Measurements from ENCODE around the gene R3HDM2.
A peak's percentile ranks its signal among the peaks of the same experiment; 100 is the strongest.

The R3HDM2 gene

DNA sequence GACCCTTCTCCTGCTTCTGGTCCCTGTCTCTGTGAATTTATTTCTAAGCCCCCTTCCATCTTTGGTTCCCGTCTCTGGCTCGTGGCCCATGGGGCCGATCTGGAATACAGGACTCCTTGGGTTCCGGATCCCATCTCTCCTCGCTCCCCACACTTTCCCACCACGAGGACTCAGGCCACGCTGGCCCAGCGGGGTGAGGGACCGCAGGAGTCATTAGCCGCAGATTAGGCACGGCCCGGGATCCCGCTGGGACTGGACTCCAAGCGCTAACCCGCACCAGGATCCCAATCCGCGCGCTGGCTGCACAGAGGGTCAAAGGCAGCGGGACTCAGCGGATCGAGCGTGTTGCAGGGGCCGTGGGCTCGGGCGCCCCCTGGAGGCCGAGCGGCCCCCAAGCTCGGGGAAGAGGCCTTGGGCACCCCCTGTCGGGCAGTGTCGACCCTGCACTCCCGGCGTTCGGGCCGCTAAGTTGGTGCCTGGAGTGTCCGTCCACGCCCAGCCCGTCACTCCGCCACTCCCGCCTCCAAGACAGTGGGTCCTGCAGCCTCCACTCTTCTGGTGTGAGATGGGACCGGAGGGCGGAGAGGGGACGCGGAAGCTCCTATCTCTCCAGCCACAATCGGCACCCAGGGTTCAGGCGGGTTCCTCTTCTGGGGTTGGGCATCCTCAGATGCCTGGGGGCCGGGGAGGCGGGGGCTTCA is 191.8 kb downstream of the R3HDM2 start:
- peak overlapping the region; percentile 45 for H3K27ac Mint-ChIP-seq
- H3K9me3 Mint-ChIP-seq, result no peaks in the 10 kb centered on the region
- peaks cover 6% of the 10 kb centered on the region for H3K36me3 Mint-ChIP-seq (ENCODE audit: low read depth)
- peaks cover 77% of the 10 kb centered on the region for H3K4me1 Mint-ChIP-seq (ENCODE audit: low read depth)
- peak overlapping the region; percentile 81 for H3K4me3 Mint-ChIP-seq
- intact Hi-C loops (cut with micrococcal nuclease), result loop anchor here (1.0 kb wide), 3 partner anchors 10 to 25 kb away; partner anchors contain the start of gene SHMT2
- peaks cover 89% of the 10 kb centered on the region for H3K27me3 Mint-ChIP-seq

DNA sequence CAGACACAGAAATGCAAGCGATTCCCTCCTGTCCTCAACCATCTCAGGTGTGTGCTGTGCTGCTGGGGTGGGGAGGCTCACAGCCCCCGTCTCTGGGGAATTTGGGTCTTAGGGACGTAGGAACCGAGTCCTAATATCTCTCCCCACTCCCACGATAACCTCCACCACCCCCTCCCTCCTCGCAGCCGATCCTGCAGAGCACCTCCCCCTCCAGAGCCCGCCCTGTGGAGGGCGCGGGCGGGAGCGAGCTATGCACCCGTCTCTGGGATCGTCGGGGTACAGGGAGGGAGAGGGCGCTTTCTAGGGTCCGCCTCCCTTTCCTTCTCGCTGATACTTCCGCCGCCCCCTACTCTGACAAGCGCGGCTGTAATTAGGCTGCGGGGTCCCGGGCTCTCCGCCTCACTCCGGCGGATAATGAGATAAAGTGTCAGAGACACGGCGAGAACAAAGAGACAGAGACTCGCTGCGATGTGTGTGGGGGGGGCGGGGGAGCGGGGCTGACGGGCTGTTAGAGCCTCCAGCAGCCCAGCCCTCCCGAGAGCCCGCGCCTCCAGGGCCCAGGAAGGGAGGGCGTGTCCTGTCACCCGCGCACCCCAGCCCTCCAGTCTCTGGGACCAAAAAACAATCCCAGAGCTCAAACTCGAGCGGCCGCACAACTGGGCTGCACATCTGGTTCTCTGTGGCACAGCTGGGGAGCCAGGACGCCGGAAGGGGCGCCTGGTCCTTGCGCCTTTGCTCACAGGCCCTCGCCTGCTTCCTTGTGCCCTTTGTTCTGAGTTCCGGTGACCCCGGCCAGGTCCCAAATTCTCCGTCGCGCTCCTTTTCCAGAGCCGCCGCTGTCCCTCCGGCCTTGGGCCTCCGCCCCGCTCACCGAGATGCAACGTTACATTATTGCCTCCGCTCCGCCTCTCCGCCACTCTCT is 192.7 kb downstream of the R3HDM2 start:
- Mint-ChIP-seq H3K9me3 (no peaks in the 10 kb centered on the region), H3K27me3 (peaks cover 81% of the 10 kb centered on the region), H3K4me3 (peak overlapping the region; percentile 70), H3K27ac (peak overlapping the region; percentile 45), H3K36me3 (ENCODE audit: low read depth) (peaks cover 13% of the 10 kb centered on the region), H3K4me1 (ENCODE audit: low read depth) (peaks cover 77% of the 10 kb centered on the region)
- intact Hi-C loops (cut with micrococcal nuclease), result no loop called here

- Mint-ChIP-seq H3K36me3 (ENCODE audit: low read depth) (peaks cover 19% of the 10 kb centered on the region), H3K4me1 (ENCODE audit: low read depth) (peaks cover 77% of the 10 kb centered on the region), H3K9me3 (no peaks in the 10 kb centered on the region), H3K27ac (no peak overlapping the region), H3K27me3 (peaks cover 74% of the 10 kb centered on the region), H3K4me3 (peak overlapping the region; percentile 11)
- intact Hi-C loops (cut with micrococcal nuclease), result no loop called here
Measured at GRCh38 chr12:57237596-57237931, 193.3 kb downstream of the R3HDM2 start.

GRCh38 chr12:57236925-57237595 is 193.8 kb downstream of the R3HDM2 start:
- Mint-ChIP-seq H3K9me3 (no peaks in the 10 kb centered on the region), H3K4me3 (no peak overlapping the region), H3K27ac (no peak overlapping the region), H3K27me3 (peaks cover 69% of the 10 kb centered on the region), H3K4me1 (ENCODE audit: low read depth) (peaks cover 72% of the 10 kb centered on the region), H3K36me3 (ENCODE audit: low read depth) (peaks cover 24% of the 10 kb centered on the region)
- intact Hi-C loops (cut with micrococcal nuclease), result no loop called here

- Mint-ChIP-seq H3K27me3 (peaks cover 62% of the 10 kb centered on the region), H3K9me3 (no peaks in the 10 kb centered on the region), H3K36me3 (ENCODE audit: low read depth) (peaks cover 31% of the 10 kb centered on the region), H3K4me1 (ENCODE audit: low read depth) (peaks cover 70% of the 10 kb centered on the region), H3K27ac (no peak overlapping the region), H3K4me3 (peak overlapping the region; percentile 28)
- intact Hi-C loops (cut with micrococcal nuclease), result no loop called here
Measured at GRCh38 chr12:57236201-57236924, 194.5 kb downstream of the R3HDM2 start.

- Mint-ChIP-seq H3K27ac (no peak overlapping the region), H3K27me3 (peaks cover 56% of the 10 kb centered on the region), H3K4me3 (no peak overlapping the region), H3K36me3 (ENCODE audit: low read depth) (peaks cover 35% of the 10 kb centered on the region), H3K4me1 (ENCODE audit: low read depth) (peaks cover 70% of the 10 kb centered on the region), H3K9me3 (no peaks in the 10 kb centered on the region)
- intact Hi-C loops (cut with micrococcal nuclease), result no loop called here
Measured at GRCh38 chr12:57235728-57236131, 195.1 kb downstream of the R3HDM2 start.

- no peaks in the 10 kb centered on the region for H3K9me3 Mint-ChIP-seq
- peaks cover 70% of the 10 kb centered on the region for H3K4me1 Mint-ChIP-seq (ENCODE audit: low read depth)
- peaks cover 36% of the 10 kb centered on the region for H3K36me3 Mint-ChIP-seq (ENCODE audit: low read depth)
- no peak overlapping the region for H3K27ac Mint-ChIP-seq
- intact Hi-C loops (cut with micrococcal nuclease), result no loop called here
- peaks cover 50% of the 10 kb centered on the region for H3K27me3 Mint-ChIP-seq
- no peak overlapping the region for H3K4me3 Mint-ChIP-seq
Measured at GRCh38 chr12:57235017-57235727, 195.7 kb downstream of the R3HDM2 start.

DNA sequence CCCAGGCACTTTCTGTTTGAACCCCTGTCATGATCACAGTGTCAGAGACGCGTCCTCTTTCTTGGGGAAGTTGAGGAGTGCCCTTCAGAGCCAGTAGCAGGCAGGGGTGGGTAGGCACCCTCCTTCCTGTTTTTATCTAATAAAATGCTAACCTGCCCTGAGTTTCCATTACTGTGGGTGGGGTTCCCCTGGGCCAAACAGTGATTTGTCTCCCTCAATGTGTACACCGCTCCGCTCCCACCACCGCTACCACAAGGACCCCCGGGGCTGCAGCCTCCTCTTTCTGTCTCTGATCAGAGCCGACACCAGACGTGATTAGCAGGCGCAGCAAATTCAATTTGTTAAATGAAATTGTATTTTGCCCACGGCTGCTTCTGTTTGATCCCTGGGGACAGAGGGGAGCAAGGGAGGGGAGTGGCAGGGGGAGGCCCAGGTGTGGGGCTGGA is 196.2 kb downstream of the R3HDM2 start:
- peaks cover 42% of the 10 kb centered on the region for H3K36me3 Mint-ChIP-seq (ENCODE audit: low read depth)
- no peaks in the 10 kb centered on the region for H3K9me3 Mint-ChIP-seq
- peak overlapping the region; percentile 80 for H3K27ac Mint-ChIP-seq
- H3K4me1 Mint-ChIP-seq (ENCODE audit: low read depth), result peaks cover 70% of the 10 kb centered on the region
- intact Hi-C loops (cut with micrococcal nuclease), result no loop called here
- peak overlapping the region; percentile 48 for H3K4me3 Mint-ChIP-seq
- H3K27me3 Mint-ChIP-seq, result peaks cover 45% of the 10 kb centered on the region

- Mint-ChIP-seq H3K27ac (peak overlapping the region; percentile 80), H3K4me3 (peak overlapping the region; percentile 48)
Measured at GRCh38 chr12:57234233-57234570, 196.6 kb downstream of the R3HDM2 start.

DNA sequence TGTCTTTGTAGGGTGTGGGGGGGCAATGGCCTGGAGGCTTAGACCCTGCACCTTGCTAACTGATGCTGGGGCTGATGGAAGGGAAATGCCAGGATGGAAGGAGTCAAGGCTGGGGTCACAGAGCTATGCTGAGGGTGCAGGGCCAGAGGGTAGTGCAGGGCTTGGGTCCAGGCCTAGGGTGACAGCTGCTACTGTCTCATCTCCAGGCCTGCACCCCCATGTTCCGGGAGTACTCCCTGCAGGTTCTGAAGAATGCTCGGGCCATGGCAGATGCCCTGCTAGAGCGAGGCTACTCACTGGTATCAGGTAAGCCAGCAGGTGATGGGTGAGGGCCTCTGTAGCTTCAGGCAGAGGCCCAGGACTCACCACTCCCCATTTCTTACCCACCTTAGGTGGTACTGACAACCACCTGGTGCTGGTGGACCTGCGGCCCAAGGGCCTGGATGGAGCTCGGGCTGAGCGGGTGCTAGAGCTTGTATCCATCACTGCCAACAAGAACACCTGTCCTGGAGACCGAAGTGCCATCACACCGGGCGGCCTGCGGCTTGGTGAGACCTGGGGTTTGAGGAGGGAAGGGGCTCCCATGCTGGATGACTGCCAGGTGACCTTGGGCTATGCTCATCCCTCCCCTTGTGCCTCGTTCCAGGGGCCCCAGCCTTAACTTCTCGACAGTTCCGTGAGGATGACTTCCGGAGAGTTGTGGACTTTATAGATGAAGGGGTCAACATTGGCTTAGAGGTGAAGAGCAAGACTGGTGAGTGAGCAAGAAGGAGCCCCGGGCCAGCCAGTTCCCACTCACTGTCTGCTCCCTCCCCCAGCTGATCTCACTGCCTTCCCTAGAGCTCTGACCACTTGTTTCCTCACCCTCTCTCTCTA is 197.2 kb downstream of the R3HDM2 start:
- H3K27ac Mint-ChIP-seq, result peak overlapping the region; percentile 80

More at GRCh38 chr12:57234233-57234570, 196.6 kb downstream of the R3HDM2 start:
- Mint-ChIP-seq H3K9me3 (no peaks in the 10 kb centered on the region), H3K27me3 (peaks cover 41% of the 10 kb centered on the region), H3K4me1 (ENCODE audit: low read depth) (peaks cover 69% of the 10 kb centered on the region), H3K36me3 (ENCODE audit: low read depth) (peaks cover 44% of the 10 kb centered on the region)
- intact Hi-C loops (cut with micrococcal nuclease), result no loop called here

GRCh38 chr12:57232156-57232756 is 198.6 kb downstream of the R3HDM2 start:
- Mint-ChIP-seq H3K27ac (no peak overlapping the region), H3K36me3 (ENCODE audit: low read depth) (peaks cover 44% of the 10 kb centered on the region), H3K27me3 (peaks cover 32% of the 10 kb centered on the region), H3K4me1 (ENCODE audit: low read depth) (peaks cover 67% of the 10 kb centered on the region), H3K4me3 (no peak overlapping the region), H3K9me3 (no peaks in the 10 kb centered on the region)
- intact Hi-C loops (cut with micrococcal nuclease), result no loop called here

More for the DNA sequence above, 197.2 kb downstream of the R3HDM2 start:
- Mint-ChIP-seq H3K4me1 (ENCODE audit: low read depth) (peaks cover 71% of the 10 kb centered on the region), H3K4me3 (peak overlapping the region; percentile 48), H3K9me3 (no peaks in the 10 kb centered on the region), H3K36me3 (ENCODE audit: low read depth) (peaks cover 44% of the 10 kb centered on the region), H3K27me3 (peaks cover 38% of the 10 kb centered on the region)
- intact Hi-C loops (cut with micrococcal nuclease), result no loop called here
